ENCODE data around the gene KDM2B.

The KDM2B gene

DNA sequence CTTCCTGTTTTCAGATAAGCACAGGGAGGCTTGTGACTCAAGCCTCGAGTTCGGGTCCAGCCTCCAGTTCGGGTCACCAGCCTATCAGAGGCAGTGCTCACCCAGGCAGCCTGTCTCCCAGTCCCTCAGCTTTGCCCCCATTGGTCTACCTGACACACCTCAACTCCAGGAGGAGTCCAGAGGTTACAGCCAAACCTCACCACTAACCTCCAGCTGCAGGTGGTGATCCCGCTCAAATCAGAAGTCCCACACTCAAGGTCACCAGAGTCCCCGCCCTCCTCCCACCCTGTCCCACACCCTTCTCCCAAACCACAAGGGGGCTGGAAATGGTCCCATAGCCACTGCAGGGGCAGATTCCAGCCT lies 42.1 kb downstream of the KDM2B start:
- no peak for DNase-seq (ENCODE audit: low read depth)
- no peak overlapping the region for H3K4me3 ChIP-seq (ENCODE audit: low read length)

DNA sequence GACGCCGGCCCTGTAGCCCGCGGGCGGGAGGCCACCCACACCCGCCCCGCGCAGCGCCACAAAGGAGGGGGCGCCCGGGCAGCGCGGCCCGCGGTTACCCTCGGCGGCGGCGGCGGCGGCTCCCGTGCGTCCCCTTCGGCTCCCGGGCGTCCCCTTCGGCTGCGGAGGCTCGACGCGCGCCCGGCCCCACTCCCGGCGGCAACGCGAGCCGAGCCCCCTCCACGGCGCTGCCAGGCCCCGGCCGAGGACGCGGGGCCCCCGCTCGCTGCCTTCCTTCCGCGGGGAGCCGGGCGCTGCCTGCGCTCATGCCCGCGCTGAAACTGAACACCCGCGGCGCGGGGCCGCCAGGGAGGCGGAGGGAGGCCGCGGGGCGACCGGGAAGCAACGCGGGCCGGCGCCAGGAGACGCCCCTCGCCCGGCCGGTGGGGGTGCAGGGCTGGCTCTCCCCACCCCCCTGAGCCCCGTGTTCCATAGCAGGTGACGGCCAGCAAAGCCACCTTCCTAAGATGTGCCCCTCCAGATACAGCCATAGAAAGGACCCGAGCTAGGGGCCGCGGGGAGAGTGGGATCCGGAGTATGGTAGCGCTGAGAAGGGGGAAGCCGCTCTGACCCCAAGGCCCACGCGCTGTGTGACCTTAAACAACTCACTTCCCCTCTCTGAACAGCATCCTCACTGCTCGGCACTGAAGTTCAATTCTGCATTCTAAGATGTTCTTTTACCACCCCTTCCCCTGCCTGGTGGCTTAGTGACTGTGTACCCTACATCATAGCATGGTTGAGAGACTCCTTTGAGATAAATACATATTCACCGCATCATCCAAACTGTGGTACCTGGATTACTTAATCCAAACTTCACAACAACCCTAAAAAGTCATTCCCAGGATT lies 42.8 kb downstream of the KDM2B start:
- DNase-seq (ENCODE audit: low read depth): no peak
- peak overlapping the region; percentile 52 for H3K4me3 ChIP-seq (ENCODE audit: low read length)
- TF ChIP-seq, protein P1, sequence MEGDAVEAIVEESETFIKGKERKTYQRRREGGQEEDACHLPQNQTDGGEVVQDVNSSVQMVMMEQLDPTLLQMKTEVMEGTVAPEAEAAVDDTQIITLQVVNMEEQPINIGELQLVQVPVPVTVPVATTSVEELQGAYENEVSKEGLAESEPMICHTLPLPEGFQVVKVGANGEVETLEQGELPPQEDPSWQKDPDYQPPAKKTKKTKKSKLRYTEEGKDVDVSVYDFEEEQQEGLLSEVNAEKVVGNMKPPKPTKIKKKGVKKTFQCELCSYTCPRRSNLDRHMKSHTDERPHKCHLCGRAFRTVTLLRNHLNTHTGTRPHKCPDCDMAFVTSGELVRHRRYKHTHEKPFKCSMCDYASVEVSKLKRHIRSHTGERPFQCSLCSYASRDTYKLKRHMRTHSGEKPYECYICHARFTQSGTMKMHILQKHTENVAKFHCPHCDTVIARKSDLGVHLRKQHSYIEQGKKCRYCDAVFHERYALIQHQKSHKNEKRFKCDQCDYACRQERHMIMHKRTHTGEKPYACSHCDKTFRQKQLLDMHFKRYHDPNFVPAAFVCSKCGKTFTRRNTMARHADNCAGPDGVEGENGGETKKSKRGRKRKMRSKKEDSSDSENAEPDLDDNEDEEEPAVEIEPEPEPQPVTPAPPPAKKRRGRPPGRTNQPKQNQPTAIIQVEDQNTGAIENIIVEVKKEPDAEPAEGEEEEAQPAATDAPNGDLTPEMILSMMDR (conservative IDR thresholded peaks at IDR 0.05; ENCODE audit: low read length): no peak

More for the DNA sequence above, 42.1 kb downstream of the KDM2B start:
- TF ChIP-seq, protein P1 (conservative IDR thresholded peaks at IDR 0.05; ENCODE audit: low read length): no peak

DNA sequence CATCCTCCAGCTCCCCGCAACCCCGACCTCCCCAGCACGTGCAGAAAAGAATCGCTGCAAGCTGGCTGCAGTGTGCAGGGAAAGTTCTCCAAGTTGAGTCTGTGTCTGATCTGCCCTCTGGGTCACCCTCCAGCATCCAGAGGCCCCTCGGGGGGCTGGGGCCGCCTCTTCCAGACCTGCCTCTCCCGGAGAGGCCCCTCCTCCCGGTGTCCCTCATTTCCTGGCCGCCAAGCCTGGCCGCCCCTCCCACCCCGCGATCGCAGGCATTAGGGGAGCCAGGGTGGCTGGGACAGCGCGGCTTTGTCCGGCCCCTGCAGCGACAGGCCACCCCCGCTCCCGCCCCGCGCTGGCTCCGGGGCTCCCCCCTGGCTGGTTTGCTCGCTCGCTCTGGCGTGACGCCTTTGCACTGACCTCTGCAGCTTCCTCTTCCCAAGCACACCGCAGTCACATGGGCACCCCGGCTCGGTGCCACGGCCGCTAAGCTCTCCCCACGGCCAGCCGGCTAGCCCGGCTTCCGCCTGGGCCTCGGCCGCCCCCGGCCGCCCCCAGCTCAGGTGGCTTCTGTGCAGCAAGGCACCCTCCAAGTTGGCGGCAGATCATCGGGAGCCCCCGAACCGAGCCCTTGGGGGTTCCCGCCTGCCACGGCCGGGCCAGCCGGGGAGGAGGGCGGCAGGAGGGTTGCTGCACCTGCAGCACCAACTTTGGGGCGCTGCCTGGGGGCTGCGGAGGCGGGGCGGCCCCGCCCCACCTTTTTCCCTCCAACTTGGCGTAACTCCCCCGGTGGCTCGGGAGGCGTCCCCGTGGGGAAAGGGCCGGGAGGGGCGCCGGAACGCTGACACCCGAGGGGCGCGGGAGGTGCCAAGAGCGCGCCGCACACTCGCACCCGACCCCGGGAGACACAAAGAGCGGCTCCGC lies 43.7 kb downstream of the KDM2B start:
- DNase-seq (ENCODE audit: low read depth): peak; percentile 67
- TF ChIP-seq, protein P1 (conservative IDR thresholded peaks at IDR 0.05; ENCODE audit: low read length): no peak
- peak overlapping the region; percentile 52 for H3K4me3 ChIP-seq (ENCODE audit: low read length)

DNA sequence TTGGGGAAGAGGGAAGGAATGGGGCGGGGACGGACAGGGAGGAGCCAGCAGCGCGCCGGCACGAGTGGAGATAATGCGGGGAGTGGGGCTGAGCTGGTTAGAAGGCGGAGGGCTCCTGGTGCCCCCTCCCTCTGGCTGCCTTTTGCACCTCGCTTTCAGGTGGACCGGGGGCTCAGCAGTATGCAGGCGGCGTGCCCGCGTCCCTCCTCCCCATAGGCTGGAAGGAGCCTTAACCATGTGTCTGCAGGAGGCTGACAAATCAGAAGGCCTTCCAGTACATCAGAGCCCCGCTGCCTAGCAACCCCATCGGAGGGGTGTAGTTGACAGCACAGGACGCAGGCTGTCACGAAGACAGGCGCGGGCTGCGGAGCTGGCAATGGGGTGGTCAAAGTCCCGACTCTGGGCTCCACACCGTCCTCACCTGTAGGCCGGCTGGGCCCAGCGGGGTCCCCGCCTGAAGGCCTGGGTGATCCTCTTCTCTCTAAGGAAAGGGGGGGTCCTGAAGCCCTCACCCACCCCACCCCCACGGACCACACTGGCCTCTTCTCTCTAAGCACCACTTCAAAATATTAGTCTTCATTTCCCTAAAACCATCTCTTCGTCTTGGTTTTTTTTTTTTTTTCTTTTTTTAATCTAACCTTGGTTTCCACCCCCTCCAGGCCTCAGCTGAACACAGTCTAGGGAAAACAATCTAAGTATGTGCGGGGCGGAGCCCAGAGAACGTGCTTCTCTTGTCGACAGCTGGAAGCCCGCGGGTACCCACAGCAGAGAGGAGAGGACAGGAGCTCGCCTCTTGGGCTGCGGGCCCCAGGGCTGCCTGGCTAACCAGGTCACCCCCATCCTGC lies 44.5 kb downstream of the KDM2B start:
- TF ChIP-seq, protein P1 (conservative IDR thresholded peaks at IDR 0.05; ENCODE audit: low read length): no peak
- DNase-seq (ENCODE audit: low read depth): peak; percentile 76
- peak overlapping the region; percentile 52 for H3K4me3 ChIP-seq (ENCODE audit: low read length)

DNA sequence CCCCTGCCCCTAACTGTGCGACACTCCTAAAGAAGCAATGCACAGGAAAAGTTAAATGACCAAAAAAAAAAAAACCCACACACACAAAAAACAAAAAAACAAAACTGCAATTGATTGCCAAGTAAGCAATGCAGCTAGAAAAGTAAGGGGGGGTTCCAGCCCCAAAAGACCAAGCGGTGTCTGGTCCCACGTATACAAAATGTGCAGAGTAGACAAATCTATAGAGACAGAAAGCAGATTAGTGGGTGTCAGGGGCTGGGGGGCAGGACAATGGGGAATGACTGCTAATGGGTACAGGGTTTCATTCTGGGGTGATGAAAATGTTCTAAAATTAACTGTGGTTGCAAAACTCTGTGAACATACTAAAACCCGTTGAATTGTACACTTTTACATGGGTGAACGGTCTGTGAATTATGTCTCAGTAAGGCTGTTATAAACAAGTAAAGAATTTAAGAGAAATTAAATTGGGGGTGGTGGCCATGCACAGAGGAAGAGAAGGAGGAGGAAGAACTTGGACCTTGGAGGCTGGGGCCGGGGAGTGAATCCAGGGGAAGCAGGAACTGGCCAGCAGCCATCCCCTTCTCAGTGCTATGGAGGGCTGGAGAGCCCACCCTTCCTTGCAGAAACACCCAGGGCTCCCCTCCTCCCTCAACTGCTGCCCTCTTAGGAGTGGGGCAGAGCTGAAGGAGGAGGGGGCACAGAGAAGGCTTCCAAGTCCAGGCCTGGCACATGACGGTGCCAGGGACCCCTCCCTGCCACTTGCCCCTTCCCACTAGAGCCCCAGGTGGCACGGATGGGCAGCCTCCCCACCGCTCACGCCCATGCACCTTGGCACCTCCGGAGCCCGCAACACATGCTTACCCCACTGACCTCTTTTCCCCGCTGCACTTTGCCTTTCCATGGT lies 45.4 kb downstream of the KDM2B start:
- TF ChIP-seq, protein P1 (conservative IDR thresholded peaks at IDR 0.05; ENCODE audit: low read length): no peak
- DNase-seq (ENCODE audit: low read depth): no peak
- peak overlapping the region; percentile 52 for H3K4me3 ChIP-seq (ENCODE audit: low read length)
